ENCODE measurements around the gene EVI5.

- TF ChIP-seq EZH2 (IDR thresholded peaks at IDR 0.05; ENCODE audit: insufficient read depth, poor library complexity, severe bottlenecking) (no peak), EZH2phosphoT487 (IDR thresholded peaks at IDR 0.05; ENCODE audit: insufficient read depth, low read depth) (no peak)
Observed at GRCh38 chr1:92808381-92808780, 23.5 kb upstream of the EVI5 start.

Measured in GM23248 (cell line).